Measurements from ENCODE around the gene GDF2.

GDF2 gene

DNA sequence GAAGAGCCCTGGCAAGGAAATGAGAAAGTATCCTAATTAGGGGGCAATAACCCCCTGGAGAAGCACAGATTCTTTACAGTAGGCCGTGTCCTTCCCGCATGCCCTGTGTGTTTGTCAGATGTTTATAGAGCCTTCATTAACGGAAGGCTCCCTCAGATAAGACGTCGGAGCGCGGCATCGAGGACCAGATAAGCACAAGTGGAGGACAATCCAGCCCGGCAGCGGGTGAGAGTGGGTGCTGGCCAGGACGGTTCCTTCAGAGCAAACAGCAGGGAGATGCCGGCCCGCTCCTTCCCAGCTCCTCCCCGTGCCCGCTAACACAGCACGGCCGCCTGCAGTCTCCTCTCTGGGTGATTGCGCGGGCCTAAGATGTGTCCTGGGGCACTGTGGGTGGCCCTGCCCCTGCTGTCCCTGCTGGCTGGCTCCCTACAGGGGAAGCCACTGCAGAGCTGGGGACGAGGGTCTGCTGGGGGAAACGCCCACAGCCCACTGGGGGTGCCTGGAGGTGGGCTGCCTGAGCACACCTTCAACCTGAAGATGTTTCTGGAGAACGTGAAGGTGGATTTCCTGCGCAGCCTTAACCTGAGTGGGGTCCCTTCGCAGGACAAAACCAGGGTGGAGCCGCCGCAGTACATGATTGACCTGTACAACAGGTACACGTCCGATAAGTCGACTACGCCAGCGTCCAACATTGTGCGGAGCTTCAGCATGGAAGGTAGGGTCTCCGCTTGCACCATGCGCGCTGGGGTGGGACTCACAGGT is at the start of gene GDF2:
Gene GDF2 (plus strand): TSS at position 155 of the 762 bp plus-strand sequence. CDS start 215 bp downstream, at position 370.
- Mint-ChIP-seq H3K27ac (peak within 1 kb of the TSS in 1 of 2 donors; percentile 86), H3K4me1 (no peaks in the 10 kb centered on the region)
- no peak for ATAC-seq

GRCh38 chr10:47276071-47276470 is 46.2 kb upstream of the GDF2 start:
- Mint-ChIP-seq H3K9me3 (peaks cover 5 to 11% of the 10 kb centered on the region in 2 donors), H3K4me1 (peaks cover 35% of the 10 kb centered on the region), H3K27me3 (no peaks in the 10 kb centered on the region), H3K4me3 (no peak overlapping the region), H3K27ac (peak overlapping the region in 1 of 2 donors; percentile 61)
- ATAC-seq (no peak), DNase-seq (no peak)

More for the DNA sequence above, at the start of gene GDF2:
- no peaks in the 10 kb centered on the region for H3K9me3 Mint-ChIP-seq
- H3K27me3 Mint-ChIP-seq: peaks cover 11% of the 10 kb centered on the region
- DNase-seq: no peak
- no peak within 1 kb of the TSS for H3K4me3 Mint-ChIP-seq

DNA sequence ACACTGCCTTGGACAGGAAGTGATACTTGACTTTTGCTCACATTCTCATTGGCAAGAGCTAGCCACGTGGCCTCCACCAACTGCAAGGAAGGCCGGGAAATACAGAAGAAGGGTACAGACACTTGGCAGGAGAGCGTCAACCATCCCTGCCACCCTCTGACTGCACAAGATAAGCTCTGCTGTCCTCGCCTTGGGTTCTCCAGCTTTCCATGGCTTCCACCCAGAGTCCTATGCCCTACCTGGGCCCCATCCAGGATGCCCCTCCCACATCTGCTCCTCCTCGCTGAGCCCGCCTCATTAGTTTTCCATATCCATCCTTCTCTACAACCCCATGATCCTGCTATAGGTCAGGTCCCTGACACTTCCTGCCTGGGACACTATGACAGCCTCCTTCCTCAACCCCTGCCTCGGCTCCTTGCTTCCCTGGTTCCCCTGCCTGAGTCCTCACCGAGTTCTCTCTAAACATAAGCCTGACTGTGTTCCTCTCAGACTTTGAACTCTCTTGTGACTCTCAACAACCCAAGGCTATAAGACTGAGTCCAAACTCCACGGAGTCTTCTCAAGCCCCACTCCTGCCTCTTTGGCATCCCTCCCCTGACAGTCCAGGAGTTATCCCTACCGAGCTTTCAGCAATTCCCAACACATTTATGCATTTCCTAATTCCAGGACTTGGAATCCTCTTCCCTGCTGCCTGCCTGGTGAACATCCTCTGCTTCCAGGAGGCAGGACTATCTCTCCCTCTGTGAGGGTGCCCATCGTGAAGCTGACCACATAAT is 45.5 kb upstream of the GDF2 start:
- peaks cover 5 to 11% of the 10 kb centered on the region in 2 donors for H3K9me3 Mint-ChIP-seq
- H3K27me3 Mint-ChIP-seq: no peaks in the 10 kb centered on the region
- peak overlapping the region in 1 of 2 donors; percentile 89 for H3K27ac Mint-ChIP-seq
- DNase-seq (no peak), ATAC-seq (no peak)
- H3K4me3 Mint-ChIP-seq: peak overlapping the region in 1 of 2 donors; percentile 46
- peaks cover 35% of the 10 kb centered on the region for H3K4me1 Mint-ChIP-seq

DNA sequence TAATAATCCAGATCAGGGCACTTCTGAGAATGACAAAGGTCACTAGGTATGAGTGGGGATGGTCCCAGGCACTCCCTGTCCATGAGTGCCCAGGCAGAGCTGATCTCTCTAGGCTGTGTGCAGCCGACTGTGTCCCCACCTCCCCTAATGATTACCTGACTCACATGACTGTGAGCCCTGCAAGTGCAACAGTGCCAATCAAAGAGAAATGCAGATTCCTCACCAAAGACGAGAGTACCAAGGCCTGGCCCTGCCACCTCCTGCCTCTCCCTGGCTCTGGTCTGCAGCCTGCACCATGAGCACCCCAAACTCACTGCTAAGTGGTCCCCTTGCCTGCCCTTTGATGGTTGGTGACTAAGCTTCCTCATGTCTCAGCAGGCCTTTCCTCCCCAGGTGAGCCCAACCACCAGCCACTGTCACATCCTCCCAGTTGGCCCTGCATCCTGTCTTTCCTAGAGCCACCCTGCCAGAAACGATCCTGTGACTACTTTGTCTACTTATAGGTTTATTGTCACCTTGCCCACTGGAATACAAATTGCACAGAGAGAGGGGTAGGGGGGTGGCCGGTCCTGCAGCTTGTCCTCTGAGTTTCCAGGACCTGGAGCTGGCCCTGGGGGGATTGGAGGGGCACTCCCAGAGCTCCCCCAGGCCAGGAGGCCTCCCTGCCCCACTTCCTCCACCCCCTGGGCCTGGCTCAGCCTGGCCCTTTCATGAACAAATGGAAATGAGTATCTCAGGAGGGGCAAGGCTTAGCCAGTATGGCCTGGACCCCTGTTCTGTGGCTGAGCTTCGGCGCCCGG is 44.7 kb upstream of the GDF2 start:
- DNase-seq (peak in 1 of 2 donors; percentile 54), ATAC-seq (peak; percentile 94)
- peaks cover 35% of the 10 kb centered on the region for H3K4me1 Mint-ChIP-seq
- peak overlapping the region; percentile 30 to 89 for H3K27ac Mint-ChIP-seq
- peaks cover 4 to 5% of the 10 kb centered on the region in 2 donors for H3K9me3 Mint-ChIP-seq
- H3K4me3 Mint-ChIP-seq: peak overlapping the region in 1 of 2 donors; percentile 46
- no peaks in the 10 kb centered on the region for H3K27me3 Mint-ChIP-seq

DNA sequence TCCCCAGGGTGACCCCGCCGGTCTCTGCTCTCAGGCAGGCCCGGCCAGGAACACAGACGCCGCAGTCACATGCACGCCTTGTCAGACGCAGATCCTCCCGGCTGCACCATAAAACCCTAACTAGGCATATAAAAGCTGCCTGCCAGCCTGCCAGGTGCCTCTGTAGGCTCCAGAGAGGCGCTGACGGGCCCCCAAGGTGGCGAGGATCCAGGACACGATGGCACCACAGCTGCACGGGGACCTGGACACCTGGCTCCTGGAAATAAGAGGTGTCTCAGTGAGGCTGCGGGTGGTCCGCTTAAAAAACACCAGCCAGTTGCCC is 44.1 kb upstream of the GDF2 start:
- Mint-ChIP-seq H3K4me3 (no peak overlapping the region), H3K9me3 (peaks cover 4 to 5% of the 10 kb centered on the region in 2 donors), H3K27ac (no peak overlapping the region), H3K27me3 (no peaks in the 10 kb centered on the region), H3K4me1 (peaks cover 35% of the 10 kb centered on the region)
- no peak for ATAC-seq
- no peak for DNase-seq

DNA sequence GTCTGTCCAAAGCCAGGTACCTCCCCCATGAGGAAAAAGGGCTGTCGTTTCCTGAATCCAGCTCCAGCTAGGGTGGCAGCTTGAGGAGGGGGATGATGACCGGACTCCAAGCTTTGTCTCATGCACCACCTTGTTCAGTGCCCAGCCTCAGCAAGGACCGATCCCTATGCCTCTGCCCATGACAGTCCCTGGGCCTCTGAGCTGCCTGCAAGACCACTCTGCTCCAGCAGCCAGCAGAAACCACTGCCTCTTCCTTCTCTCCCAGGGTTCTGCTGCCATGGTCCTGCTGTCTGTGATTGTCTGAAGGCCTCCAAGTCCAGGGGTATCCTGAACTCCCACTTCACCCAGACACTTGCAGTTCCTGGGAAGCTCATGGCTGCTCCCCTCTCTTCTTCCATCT is 43.5 kb upstream of the GDF2 start:
- Mint-ChIP-seq H3K9me3 (peaks cover under 1 to 2% of the 10 kb centered on the region in 2 donors), H3K4me1 (peaks cover 35% of the 10 kb centered on the region), H3K4me3 (no peak overlapping the region), H3K27me3 (no peaks in the 10 kb centered on the region), H3K27ac (peak overlapping the region in 1 of 2 donors; percentile 41)
- DNase-seq (no peak), ATAC-seq (no peak)

- no peaks in the 10 kb centered on the region for H3K27me3 Mint-ChIP-seq
- H3K27ac Mint-ChIP-seq: no peak overlapping the region
- peaks cover 35% of the 10 kb centered on the region for H3K4me1 Mint-ChIP-seq
- ATAC-seq: no peak
- H3K9me3 Mint-ChIP-seq: no peaks in the 10 kb centered on the region
- no peak overlapping the region for H3K4me3 Mint-ChIP-seq
- DNase-seq: no peak
Measured at GRCh38 chr10:47279276-47279675, 43.0 kb upstream of the GDF2 start.

GRCh38 chr10:47282005-47282656 is 40.1 kb upstream of the GDF2 start:
- H3K27me3 Mint-ChIP-seq: no peaks in the 10 kb centered on the region
- H3K4me1 Mint-ChIP-seq: peaks cover 47% of the 10 kb centered on the region
- DNase-seq: no peak

GRCh38 chr10:47282657-47283018 is 39.6 kb upstream of the GDF2 start:
- no peak overlapping the region for H3K27ac Mint-ChIP-seq
- no peak overlapping the region for H3K4me3 Mint-ChIP-seq
- ATAC-seq (no peak), DNase-seq (no peak)
- no peaks in the 10 kb centered on the region for H3K27me3 Mint-ChIP-seq
- H3K4me1 Mint-ChIP-seq: peaks cover 45% of the 10 kb centered on the region
- peaks cover 0 to 8% of the 10 kb centered on the region in 2 donors for H3K9me3 Mint-ChIP-seq

More at GRCh38 chr10:47282005-47282656, 40.1 kb upstream of the GDF2 start:
- Mint-ChIP-seq H3K4me3 (no peak overlapping the region), H3K27ac (no peak overlapping the region), H3K9me3 (peaks cover 0 to 8% of the 10 kb centered on the region in 2 donors)
- no peak for ATAC-seq

- Mint-ChIP-seq H3K4me1 (peaks cover 40% of the 10 kb centered on the region), H3K4me3 (no peak overlapping the region), H3K27me3 (no peaks in the 10 kb centered on the region), H3K27ac (no peak overlapping the region), H3K9me3 (peaks cover 0 to 8% of the 10 kb centered on the region in 2 donors)
- DNase-seq (no peak), ATAC-seq (no peak)
Measured at GRCh38 chr10:47283101-47283630, 39.1 kb upstream of the GDF2 start.

DNA sequence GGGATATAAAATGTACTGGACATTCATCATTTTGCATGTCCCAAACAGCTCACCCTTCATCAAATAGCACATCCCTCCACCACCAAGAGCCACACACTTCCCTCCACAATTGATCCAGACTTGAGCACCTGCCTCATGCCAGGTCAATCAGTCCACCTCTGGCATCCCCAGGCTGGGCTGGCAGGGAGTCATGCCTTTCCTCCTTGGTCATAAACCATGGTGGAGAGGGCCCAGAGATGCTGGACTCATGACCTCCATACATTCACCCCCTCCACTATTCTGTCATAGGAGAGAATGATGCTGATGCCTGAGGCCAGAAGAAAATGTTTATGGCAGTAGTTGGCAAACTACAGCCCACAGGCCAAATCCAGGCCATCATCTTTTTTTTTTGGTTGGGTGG is 38.4 kb upstream of the GDF2 start:
- no peak overlapping the region for H3K4me3 Mint-ChIP-seq
- H3K9me3 Mint-ChIP-seq: peaks cover 0 to 8% of the 10 kb centered on the region in 2 donors
- no peak overlapping the region for H3K27ac Mint-ChIP-seq
- H3K4me1 Mint-ChIP-seq: peaks cover 33% of the 10 kb centered on the region
- no peak for DNase-seq
- H3K27me3 Mint-ChIP-seq: no peaks in the 10 kb centered on the region
- ATAC-seq: no peak

DNA sequence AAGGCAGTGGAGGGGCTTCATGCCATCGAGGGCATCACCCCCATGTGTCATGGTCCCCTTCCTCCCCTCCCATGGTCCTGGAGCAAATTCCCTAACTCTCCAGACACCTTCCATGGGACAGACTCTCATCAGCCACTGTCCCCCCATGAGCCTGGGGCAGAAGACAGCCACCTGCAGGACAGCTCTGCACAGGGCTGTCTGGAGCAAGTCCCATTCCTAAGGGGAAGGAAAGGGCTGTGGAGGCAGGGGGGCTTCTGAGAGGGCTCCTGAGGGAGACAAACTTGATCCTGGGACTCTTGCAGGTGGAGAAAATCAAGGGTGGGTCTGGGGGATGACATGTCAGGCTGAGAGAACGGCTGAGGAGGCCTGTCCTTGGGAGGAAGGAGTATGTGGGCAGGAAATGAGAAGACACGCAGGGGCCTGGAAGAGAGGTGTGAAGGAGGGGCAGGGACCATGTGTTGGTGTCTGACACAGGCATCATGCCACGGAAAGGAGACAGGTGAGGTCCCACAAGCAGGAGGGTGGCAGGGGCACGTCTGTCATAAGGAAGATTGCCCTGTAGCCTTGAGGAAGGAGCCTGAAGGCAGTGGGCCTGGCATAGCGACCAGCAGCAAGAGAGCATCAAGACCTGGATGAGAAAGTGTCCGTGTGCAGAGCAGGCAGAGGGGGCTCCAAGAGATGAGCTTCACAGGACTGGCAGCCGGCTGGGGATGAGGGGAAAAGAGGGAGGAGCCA is 36.7 kb upstream of the GDF2 start:
- Mint-ChIP-seq H3K4me1 (peaks cover 28% of the 10 kb centered on the region), H3K27ac (peak overlapping the region in 1 of 2 donors; percentile 49), H3K27me3 (no peaks in the 10 kb centered on the region), H3K4me3 (peak overlapping the region in 1 of 2 donors; percentile 3), H3K9me3 (peaks cover 0 to 8% of the 10 kb centered on the region in 2 donors)
- DNase-seq (no peak), ATAC-seq (no peak)

- Mint-ChIP-seq H3K27me3 (no peaks in the 10 kb centered on the region), H3K4me3 (peak overlapping the region in 1 of 2 donors; percentile 3), H3K4me1 (peaks cover 28% of the 10 kb centered on the region), H3K27ac (peak overlapping the region in 1 of 2 donors; percentile 49), H3K9me3 (peaks cover 0 to 8% of the 10 kb centered on the region in 2 donors)
- ATAC-seq: no peak
- no peak for DNase-seq
Measured at GRCh38 chr10:47286116-47286505, 36.1 kb upstream of the GDF2 start.

- DNase-seq (no peak), ATAC-seq (peak; percentile 44)
- Mint-ChIP-seq H3K27ac (peak overlapping the region in 1 of 2 donors; percentile 44), H3K4me1 (peaks cover 28% of the 10 kb centered on the region), H3K4me3 (no peak overlapping the region), H3K27me3 (no peaks in the 10 kb centered on the region), H3K9me3 (peaks cover 0 to 8% of the 10 kb centered on the region in 2 donors)
Measured at GRCh38 chr10:47286591-47287315, 35.5 kb upstream of the GDF2 start.
